ENCODE data around the gene DCD.

GRCh38 chr12:54601841-54602240, 46.3 kb downstream of the DCD start:
- TF ChIP-seq, protein P1, sequence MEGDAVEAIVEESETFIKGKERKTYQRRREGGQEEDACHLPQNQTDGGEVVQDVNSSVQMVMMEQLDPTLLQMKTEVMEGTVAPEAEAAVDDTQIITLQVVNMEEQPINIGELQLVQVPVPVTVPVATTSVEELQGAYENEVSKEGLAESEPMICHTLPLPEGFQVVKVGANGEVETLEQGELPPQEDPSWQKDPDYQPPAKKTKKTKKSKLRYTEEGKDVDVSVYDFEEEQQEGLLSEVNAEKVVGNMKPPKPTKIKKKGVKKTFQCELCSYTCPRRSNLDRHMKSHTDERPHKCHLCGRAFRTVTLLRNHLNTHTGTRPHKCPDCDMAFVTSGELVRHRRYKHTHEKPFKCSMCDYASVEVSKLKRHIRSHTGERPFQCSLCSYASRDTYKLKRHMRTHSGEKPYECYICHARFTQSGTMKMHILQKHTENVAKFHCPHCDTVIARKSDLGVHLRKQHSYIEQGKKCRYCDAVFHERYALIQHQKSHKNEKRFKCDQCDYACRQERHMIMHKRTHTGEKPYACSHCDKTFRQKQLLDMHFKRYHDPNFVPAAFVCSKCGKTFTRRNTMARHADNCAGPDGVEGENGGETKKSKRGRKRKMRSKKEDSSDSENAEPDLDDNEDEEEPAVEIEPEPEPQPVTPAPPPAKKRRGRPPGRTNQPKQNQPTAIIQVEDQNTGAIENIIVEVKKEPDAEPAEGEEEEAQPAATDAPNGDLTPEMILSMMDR (conservative IDR thresholded peaks at IDR 0.05): no peak
- TF ChIP-seq ZFX (IDR thresholded peaks at IDR 0.05): no peak
